Muscle of leg (tissue), 16 donors: ENCODE data around the gene GIMAP6. TPM values are rescaled to one million over a fixed set of nuclear protein-coding genes. Genes with fewer than 3 reads are reported as not detected.
"Not testable (repeated sequence)": the region's sequence is repeated elsewhere in the genome, so short reads cannot be mapped to it uniquely, and the experiment has no call there.

Source experiments
- DNase-seq: peaks from one replicate; pipeline ENCODE4 v3.0.0; 2013
- H3K27ac ChIP-seq: one replicate; pipeline ENCODE4 v1.5.1; 2013; ENCODE audit warnings: mild to moderate bottlenecking, low read length, control low read depth
- H3K27me3 ChIP-seq: one replicate; pipeline ENCODE4 v1.6.1; 2013; ENCODE audit warnings: low read length; ENCODE audit not compliant: control insufficient read depth, insufficient read depth
- H3K36me3 ChIP-seq: one replicate; pipeline ENCODE4 v1.6.1; 2013; ENCODE audit warnings: low read length; ENCODE audit not compliant: control insufficient read depth, insufficient read depth
- H3K4me1 ChIP-seq: one replicate; pipeline ENCODE4 v1.6.1; 2013; ENCODE audit warnings: low read length; ENCODE audit not compliant: control insufficient read depth, insufficient read depth
- H3K4me3 ChIP-seq: one replicate; pipeline ENCODE4 v1.5.1; 2013; ENCODE audit warnings: low read length, control low read depth
- H3K9me3 ChIP-seq: replicated peaks from 2 replicates; pipeline ENCODE4 v1.6.1; 2013; ENCODE audit warnings: low read depth, low read length; ENCODE audit not compliant: control insufficient read depth
- WGBS: methylation state at CpG from one replicate; pipeline ENCODE4 v1.1.5; 2013; ENCODE audit warnings: missing lambda C conversion rate; ENCODE audit not compliant: insufficient coverage; 5-methylcytosine and 5-hydroxymethylcytosine counted together
- long read RNA-seq, 11 donors: transcript quantifications; one replicate each; lab custom pipeline, GENCODE V29; 2026
- polyA plus RNA-seq, 8 donors: library from polyadenylated mRNA; unstranded; fragments of 120-200 nt; gene quantifications; one replicate each; pipeline versions ENCODE4 v1.2.1 to v1.2.3, GENCODE V29; 2013; ENCODE audit warnings: inconsistent platforms in 1 of 8, low replicate concordance in 1 of 8; ENCODE audit not compliant: insufficient read length in 8 of 8, insufficient read depth in 1 of 8
- total RNA-seq: library from RNA; stranded (reverse); fragments of 120-200 nt; gene quantifications from one replicate; pipeline ENCODE4 v1.2.4, GENCODE V29; 2013

Gene GIMAP6
- total RNA-seq, result 18.7 TPM
- polyA plus RNA-seq, result 10 to 100 TPM; 15.4 to 19.0 (median 17.0) TPM
- long read RNA-seq, donor 1, partial matches to known transcripts, result 0 of 1 reads
- long read RNA-seq, donor 1, other reads (novel, unspliced or antisense), result 0 of 1 reads
- long read RNA-seq, donor 2, partial matches to known transcripts, result 0 of 1 reads
- long read RNA-seq, donor 2, other reads (novel, unspliced or antisense), result 0 of 1 reads
- long read RNA-seq, donor 3, partial matches to known transcripts, result 0 of 5 reads
- long read RNA-seq, donor 3, other reads (novel, unspliced or antisense), result 0 of 5 reads
- long read RNA-seq, donor 4, transcript GIMAP6-201 (3 exons, 3,440 nt), result major isoform, 6 of 8 reads
- long read RNA-seq, donor 4, partial matches to known transcripts, result 0 of 8 reads
- long read RNA-seq, donor 4, other reads (novel, unspliced or antisense), result 0 of 8 reads
- long read RNA-seq, donor 5, transcript GIMAP6-202 (3 exons, 876 nt), result major isoform, 5 of 9 reads
- long read RNA-seq, donor 5, partial matches to known transcripts, result 0 of 9 reads
- long read RNA-seq, donor 5, other reads (novel, unspliced or antisense), result 0 of 9 reads
- long read RNA-seq, donor 6, transcript GIMAP6-202 (3 exons, 876 nt), result major isoform, 6 of 12 reads
- long read RNA-seq, donor 6, transcript GIMAP6-201 (3 exons, 3,440 nt), result major isoform, 6 of 12 reads
- long read RNA-seq, donor 6, partial matches to known transcripts, result 0 of 12 reads
- long read RNA-seq, donor 6, other reads (novel, unspliced or antisense), result 0 of 12 reads
- long read RNA-seq, donor 7, partial matches to known transcripts, result 0 of 5 reads
- long read RNA-seq, donor 7, other reads (novel, unspliced or antisense), result 0 of 5 reads
- long read RNA-seq, donor 8, partial matches to known transcripts, result 0 of 2 reads
- long read RNA-seq, donor 8, other reads (novel, unspliced or antisense), result 0 of 2 reads
- long read RNA-seq, donor 9, partial matches to known transcripts, result 0 of 8 reads
- long read RNA-seq, donor 9, other reads (novel, unspliced or antisense), result 0 of 8 reads
- long read RNA-seq, donor 10, transcript GIMAP6-201 (3 exons, 3,440 nt), result minor isoform, 6 of 13 reads
- long read RNA-seq, donor 10, transcript GIMAP6-202 (3 exons, 876 nt), result major isoform, 7 of 13 reads
- long read RNA-seq, donor 10, partial matches to known transcripts, result 0 of 13 reads
- long read RNA-seq, donor 10, other reads (novel, unspliced or antisense), result 0 of 13 reads
- long read RNA-seq, donor 11, partial matches to known transcripts, result 0 of 6 reads
- long read RNA-seq, donor 11, other reads (novel, unspliced or antisense), result 0 of 6 reads

- no peaks in the 10 kb centered on the region for H3K9me3 ChIP-seq
- peak; percentile 39 for DNase-seq
- H3K36me3 ChIP-seq, result peaks cover 2% of the 10 kb centered on the region
- H3K4me3 ChIP-seq, result peak within 1 kb of the TSS; percentile 43
- no peaks in the 10 kb centered on the region for H3K27me3 ChIP-seq
- peak within 1 kb of the TSS; percentile 71 for H3K27ac ChIP-seq
- peaks cover 7% of the 10 kb centered on the region for H3K4me1 ChIP-seq
- 51% methylated on average over 7 of the region's 9 CpGs for WGBS
Observed at GRCh38 chr7:150631866-150632864, at the start of gene GIMAP6. Gene GIMAP6 (minus strand): TSS chr7:150632385. CDS start chr7:150630142, 2,243 bp downstream.

GRCh38 chr7:150680364-150680763 lies 48.2 kb upstream of the GIMAP6 start:
- not testable (repeated sequence) for H3K9me3 ChIP-seq, H3K4me1 ChIP-seq, H3K27me3 ChIP-seq, DNase-seq, H3K36me3 ChIP-seq, H3K4me3 ChIP-seq, H3K27ac ChIP-seq
- no CpG with 5 or more reads among the region's 2 CpGs for WGBS

GRCh38 chr7:150678601-150679000 lies 46.4 kb upstream of the GIMAP6 start:
- H3K27ac ChIP-seq, H3K27me3 ChIP-seq, H3K9me3 ChIP-seq, DNase-seq, H3K4me3 ChIP-seq, H3K4me1 ChIP-seq, H3K36me3 ChIP-seq: not testable (repeated sequence)
- 89% methylated on average over 8 of the region's 11 CpGs for WGBS

- H3K4me3 ChIP-seq, H3K9me3 ChIP-seq, H3K4me1 ChIP-seq, H3K36me3 ChIP-seq, H3K27ac ChIP-seq, H3K27me3 ChIP-seq: not testable (repeated sequence)
- peak; percentile 10 for DNase-seq
- no CpG with 5 or more reads among the region's 3 CpGs for WGBS
Observed at GRCh38 chr7:150676854-150677253, 44.7 kb upstream of the GIMAP6 start.

GRCh38 chr7:150676276-150676675 lies 44.1 kb upstream of the GIMAP6 start:
- H3K27me3 ChIP-seq, H3K4me3 ChIP-seq, H3K36me3 ChIP-seq, H3K27ac ChIP-seq, H3K4me1 ChIP-seq, H3K9me3 ChIP-seq: not testable (repeated sequence)
- DNase-seq, result peak; percentile 40

GRCh38 chr7:150675714-150676113 lies 43.5 kb upstream of the GIMAP6 start:
- Histone ChIP-seq H3K4me3 (no peak overlapping the region), H3K9me3 (no peaks in the 10 kb centered on the region), H3K4me1 (no peaks in the 10 kb centered on the region), H3K36me3 (no peaks in the 10 kb centered on the region), H3K27me3 (no peaks in the 10 kb centered on the region), H3K27ac (peak overlapping the region; percentile 48)
- DNase-seq, result no peak
- no CpG with 5 or more reads among the region's 2 CpGs for WGBS

GRCh38 chr7:150671798-150672585 lies 39.8 kb upstream of the GIMAP6 start:
- H3K27me3 ChIP-seq, H3K4me3 ChIP-seq, H3K4me1 ChIP-seq, DNase-seq, H3K27ac ChIP-seq, H3K9me3 ChIP-seq, H3K36me3 ChIP-seq: not testable (repeated sequence)
- WGBS, result 100% methylated on average over 2 of the region's 7 CpGs

GRCh38 chr7:150668977-150669376 lies 36.8 kb upstream of the GIMAP6 start:
- no peak for DNase-seq
- Histone ChIP-seq H3K4me1 (no peaks in the 10 kb centered on the region), H3K9me3 (no peaks in the 10 kb centered on the region), H3K4me3 (no peak overlapping the region), H3K36me3 (no peaks in the 10 kb centered on the region), H3K27me3 (no peaks in the 10 kb centered on the region), H3K27ac (no peak overlapping the region)
